ENCODE results near the gene CFAP77.

CFAP77 gene

DNA sequence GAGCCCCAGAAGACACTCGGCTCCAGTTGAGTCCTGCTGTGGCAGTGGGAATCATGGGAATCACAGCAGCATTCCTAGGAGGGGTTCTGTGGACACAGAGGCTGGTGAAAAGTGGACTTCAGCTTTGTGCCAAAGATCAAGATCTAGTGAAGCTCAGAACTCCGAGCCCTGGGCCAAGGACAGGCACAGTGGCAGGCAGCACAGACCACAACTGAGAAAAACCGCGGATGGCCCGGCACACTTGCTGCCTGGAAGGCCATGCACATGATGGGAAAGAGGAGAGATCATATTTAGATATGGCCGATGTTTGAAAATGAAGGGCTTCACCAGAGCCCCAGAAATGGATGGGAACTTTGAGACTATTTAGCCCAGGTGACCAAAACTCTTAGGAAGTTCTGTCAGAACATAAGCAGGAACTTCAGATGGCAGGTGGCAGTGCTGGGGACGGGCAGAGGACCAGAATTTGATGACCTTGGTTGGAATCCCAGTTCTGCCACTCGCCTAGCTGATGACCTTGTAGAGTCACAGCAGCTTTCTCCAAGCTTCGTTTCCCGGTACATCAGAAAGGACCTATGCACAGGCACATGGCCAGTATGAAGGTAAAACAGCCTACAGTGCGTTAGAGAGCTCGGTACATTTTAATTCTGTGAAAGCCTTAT lies 190.4 kb downstream of the CFAP77 start:
- Mint-ChIP-seq H3K4me3 (no peak overlapping the region), H3K27me3 (peaks cover 19% of the 10 kb centered on the region), H3K4me1 (peaks cover 8% of the 10 kb centered on the region), H3K36me3 (ENCODE audit: insufficient read depth) (peaks cover 6% of the 10 kb centered on the region), H3K27ac (ENCODE audit: low read depth) (no peak overlapping the region), H3K9me3 (no peaks in the 10 kb centered on the region)
- ATAC-seq (replicated peaks; ENCODE audit: extremely low read depth, poor library complexity, severe bottlenecking) = no peak
- no peak for DNase-seq (ENCODE audit: low spot score in 2 of 2)

- DNase-seq (ENCODE audit: low spot score in 2 of 2) (no peak), ATAC-seq (replicated peaks; ENCODE audit: extremely low read depth, poor library complexity, severe bottlenecking) (no peak)
- Mint-ChIP-seq H3K4me3 (no peak overlapping the region), H3K27me3 (peaks cover 10% of the 10 kb centered on the region), H3K36me3 (ENCODE audit: insufficient read depth) (peaks cover 7% of the 10 kb centered on the region), H3K9me3 (no peaks in the 10 kb centered on the region), H3K4me1 (no peaks in the 10 kb centered on the region), H3K27ac (ENCODE audit: low read depth) (no peak overlapping the region)
These were observed 192.2 kb downstream of the CFAP77 start for GRCh38 chr9:132602207-132602606.

DNA sequence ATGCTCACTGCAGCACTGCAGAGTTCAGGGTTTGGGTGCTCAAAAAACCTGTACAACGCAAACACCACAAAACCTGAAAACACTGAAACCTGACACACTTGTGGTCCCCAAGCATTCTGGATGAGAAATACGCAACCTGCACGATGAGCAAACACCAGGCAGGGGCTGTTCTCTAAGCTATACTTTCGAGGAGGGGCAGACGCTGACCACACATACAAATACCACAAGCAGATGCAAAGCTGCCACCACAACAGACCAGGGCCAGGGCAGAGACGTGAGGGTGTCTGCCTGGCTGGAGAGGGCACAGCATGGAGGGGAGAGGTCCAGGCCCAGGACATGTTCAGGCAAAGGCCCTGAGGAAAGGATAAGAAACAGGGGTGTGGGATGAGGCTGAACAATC lies 195.4 kb downstream of the CFAP77 start:
- no peak for DNase-seq (ENCODE audit: low spot score in 2 of 2)

GRCh38 chr9:132606066-132606465 lies 196.1 kb downstream of the CFAP77 start:
- Mint-ChIP-seq H3K9me3 (no peaks in the 10 kb centered on the region), H3K4me1 (no peaks in the 10 kb centered on the region), H3K36me3 (ENCODE audit: insufficient read depth) (peaks cover 15% of the 10 kb centered on the region), H3K27me3 (no peaks in the 10 kb centered on the region), H3K27ac (ENCODE audit: low read depth) (no peak overlapping the region), H3K4me3 (no peak overlapping the region)
- no peak for ATAC-seq (replicated peaks; ENCODE audit: extremely low read depth, poor library complexity, severe bottlenecking)
- no peak for DNase-seq (ENCODE audit: low spot score in 2 of 2)

More for the DNA sequence above, 195.4 kb downstream of the CFAP77 start:
- H3K27me3 Mint-ChIP-seq = peaks cover under 1% of the 10 kb centered on the region
- no peaks in the 10 kb centered on the region for H3K4me1 Mint-ChIP-seq
- H3K36me3 Mint-ChIP-seq (ENCODE audit: insufficient read depth) = peaks cover 13% of the 10 kb centered on the region
- H3K27ac Mint-ChIP-seq (ENCODE audit: low read depth) = no peak overlapping the region
- H3K4me3 Mint-ChIP-seq = no peak overlapping the region
- no peaks in the 10 kb centered on the region for H3K9me3 Mint-ChIP-seq
- no peak for ATAC-seq (replicated peaks; ENCODE audit: extremely low read depth, poor library complexity, severe bottlenecking)

- no peak overlapping the region for H3K27ac Mint-ChIP-seq (ENCODE audit: low read depth)
- no peak overlapping the region for H3K4me3 Mint-ChIP-seq
- no peaks in the 10 kb centered on the region for H3K9me3 Mint-ChIP-seq
- ATAC-seq (replicated peaks; ENCODE audit: extremely low read depth, poor library complexity, severe bottlenecking) = no peak
- H3K4me1 Mint-ChIP-seq = no peaks in the 10 kb centered on the region
- H3K36me3 Mint-ChIP-seq (ENCODE audit: insufficient read depth) = peaks cover 27% of the 10 kb centered on the region
- H3K27me3 Mint-ChIP-seq = no peaks in the 10 kb centered on the region
- DNase-seq (ENCODE audit: low spot score in 2 of 2) = no peak
These were observed 199.2 kb downstream of the CFAP77 start for GRCh38 chr9:132609184-132609583.

GRCh38 chr9:132609829-132610228 lies 199.8 kb downstream of the CFAP77 start:
- no peaks in the 10 kb centered on the region for H3K9me3 Mint-ChIP-seq
- no peaks in the 10 kb centered on the region for H3K4me1 Mint-ChIP-seq
- no peaks in the 10 kb centered on the region for H3K27me3 Mint-ChIP-seq
- peaks cover 31% of the 10 kb centered on the region for H3K36me3 Mint-ChIP-seq (ENCODE audit: insufficient read depth)
- ATAC-seq (replicated peaks; ENCODE audit: extremely low read depth, poor library complexity, severe bottlenecking) = no peak
- no peak overlapping the region for H3K4me3 Mint-ChIP-seq
- DNase-seq (ENCODE audit: low spot score in 2 of 2) = no peak
- H3K27ac Mint-ChIP-seq (ENCODE audit: low read depth) = no peak overlapping the region

- no peak for ATAC-seq (replicated peaks; ENCODE audit: extremely low read depth, poor library complexity, severe bottlenecking)
- Mint-ChIP-seq H3K27me3 (no peaks in the 10 kb centered on the region), H3K4me1 (no peaks in the 10 kb centered on the region), H3K4me3 (no peak overlapping the region), H3K27ac (ENCODE audit: low read depth) (no peak overlapping the region), H3K9me3 (no peaks in the 10 kb centered on the region), H3K36me3 (ENCODE audit: insufficient read depth) (peaks cover 31% of the 10 kb centered on the region)
- DNase-seq (ENCODE audit: low spot score in 2 of 2) = no peak
These were observed 200.7 kb downstream of the CFAP77 start for GRCh38 chr9:132610661-132611060.

DNA sequence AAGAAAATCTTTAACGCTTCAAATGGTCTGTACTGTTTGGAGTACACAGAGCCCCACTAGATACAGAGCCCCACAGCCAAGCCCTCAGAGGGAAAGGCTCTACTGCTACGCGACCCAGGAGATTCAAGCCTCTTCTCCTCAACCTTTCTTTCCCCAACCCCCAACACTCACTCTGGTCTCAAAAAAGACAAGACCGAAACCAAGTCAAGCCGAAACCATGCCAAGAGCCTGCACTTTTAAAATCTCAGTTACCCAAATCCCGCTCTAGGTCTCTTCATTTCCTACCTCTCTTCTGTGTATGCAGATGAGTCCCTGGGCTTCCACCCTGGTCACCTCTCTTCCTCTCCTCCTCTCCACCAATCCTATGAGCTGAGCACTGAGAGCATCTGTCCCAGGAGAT lies 204.3 kb downstream of the CFAP77 start:
- no peak for DNase-seq (ENCODE audit: low spot score in 2 of 2)
- Mint-ChIP-seq H3K9me3 (no peaks in the 10 kb centered on the region), H3K4me1 (peaks cover 11% of the 10 kb centered on the region), H3K27me3 (no peaks in the 10 kb centered on the region), H3K4me3 (no peak overlapping the region), H3K36me3 (ENCODE audit: insufficient read depth) (peaks cover 37% of the 10 kb centered on the region), H3K27ac (ENCODE audit: low read depth) (no peak overlapping the region)
- no peak for ATAC-seq (replicated peaks; ENCODE audit: extremely low read depth, poor library complexity, severe bottlenecking)

DNA sequence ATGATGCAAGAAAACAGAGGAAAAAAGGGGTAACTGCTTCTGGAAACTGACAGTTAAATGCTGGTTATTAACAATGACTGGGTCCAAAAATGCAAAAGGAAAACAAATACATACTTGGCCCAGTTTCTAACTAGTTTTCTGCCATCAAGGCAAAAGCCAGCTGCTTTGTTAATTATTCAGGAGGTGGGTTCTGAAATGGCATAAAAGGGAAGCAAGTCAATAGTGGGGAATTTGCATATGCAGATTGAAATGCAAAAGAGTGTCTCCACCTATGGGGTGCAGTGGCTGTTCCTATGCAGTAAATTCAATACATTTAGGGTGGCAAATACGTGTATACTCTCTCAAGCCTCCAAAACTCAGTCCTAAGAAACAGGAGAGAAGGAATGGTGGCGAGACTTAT lies 205.8 kb downstream of the CFAP77 start:
- Mint-ChIP-seq H3K36me3 (ENCODE audit: insufficient read depth) (peaks cover 34% of the 10 kb centered on the region), H3K27ac (ENCODE audit: low read depth) (no peak overlapping the region), H3K27me3 (no peaks in the 10 kb centered on the region), H3K9me3 (no peaks in the 10 kb centered on the region), H3K4me1 (peaks cover 11% of the 10 kb centered on the region), H3K4me3 (no peak overlapping the region)
- no peak for ATAC-seq (replicated peaks; ENCODE audit: extremely low read depth, poor library complexity, severe bottlenecking)
- DNase-seq (ENCODE audit: low spot score in 2 of 2) = no peak

DNA sequence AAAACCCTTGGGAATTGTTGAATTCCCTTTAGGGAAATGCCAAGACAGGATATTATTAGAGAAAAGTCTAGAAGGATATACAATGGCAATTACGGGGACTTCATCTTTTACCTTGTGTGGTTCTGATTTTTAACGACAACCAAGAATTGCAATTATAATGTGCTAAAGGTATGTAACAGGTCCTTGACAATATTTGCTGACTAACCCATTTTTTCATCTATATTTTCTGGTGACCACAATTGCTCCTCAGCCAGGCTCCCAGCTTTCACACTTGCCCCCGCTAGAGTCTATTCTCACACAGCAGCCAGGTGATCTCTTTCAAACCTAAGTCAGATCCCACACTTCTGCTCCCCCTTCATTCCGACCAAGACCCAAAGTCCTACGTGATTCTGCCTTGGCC lies 206.7 kb downstream of the CFAP77 start:
- peaks cover 30% of the 10 kb centered on the region for H3K36me3 Mint-ChIP-seq (ENCODE audit: insufficient read depth)
- H3K9me3 Mint-ChIP-seq = no peaks in the 10 kb centered on the region

DNA sequence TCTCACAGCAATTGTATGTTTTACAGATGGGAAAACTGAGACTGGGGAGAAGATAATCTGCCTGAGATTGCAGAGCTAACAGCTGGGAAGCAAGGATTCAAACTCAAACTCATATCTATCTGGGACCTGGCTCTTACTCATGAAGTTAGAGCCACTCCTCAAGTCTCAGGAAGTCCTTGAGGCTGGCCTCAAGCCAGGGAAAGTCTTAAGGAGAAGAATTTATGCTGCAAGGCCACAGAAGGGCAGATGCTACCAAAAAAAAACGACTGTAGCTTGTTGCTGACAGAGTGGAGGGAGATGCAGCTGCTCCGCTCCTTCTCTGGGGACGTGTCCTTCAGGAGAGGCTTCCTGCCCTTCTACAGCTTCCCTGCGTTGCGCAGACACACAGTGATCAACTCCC lies 212.1 kb downstream of the CFAP77 start:
- Mint-ChIP-seq H3K9me3 (no peaks in the 10 kb centered on the region), H3K36me3 (ENCODE audit: insufficient read depth) (peaks cover 28% of the 10 kb centered on the region), H3K27me3 (no peaks in the 10 kb centered on the region), H3K4me3 (no peak overlapping the region), H3K4me1 (peaks cover 2% of the 10 kb centered on the region), H3K27ac (ENCODE audit: low read depth) (no peak overlapping the region)
- DNase-seq (ENCODE audit: low spot score in 2 of 2) = no peak
- no peak for ATAC-seq (replicated peaks; ENCODE audit: extremely low read depth, poor library complexity, severe bottlenecking)

More for the DNA sequence above, 206.7 kb downstream of the CFAP77 start:
- Mint-ChIP-seq H3K4me1 (peaks cover 11% of the 10 kb centered on the region), H3K27me3 (no peaks in the 10 kb centered on the region), H3K27ac (ENCODE audit: low read depth) (no peak overlapping the region), H3K4me3 (no peak overlapping the region)
- DNase-seq (ENCODE audit: low spot score in 2 of 2) (no peak), ATAC-seq (replicated peaks; ENCODE audit: extremely low read depth, poor library complexity, severe bottlenecking) (no peak)

All from central memory CD8-positive, alpha-beta T cell (primary cell).